ENCODE results near the gene MCF2L.

Gene MCF2L

GRCh38 chr13:113118261-113119021, 149.4 kb downstream of the MCF2L start:
- no peak for DNase-seq

DNA sequence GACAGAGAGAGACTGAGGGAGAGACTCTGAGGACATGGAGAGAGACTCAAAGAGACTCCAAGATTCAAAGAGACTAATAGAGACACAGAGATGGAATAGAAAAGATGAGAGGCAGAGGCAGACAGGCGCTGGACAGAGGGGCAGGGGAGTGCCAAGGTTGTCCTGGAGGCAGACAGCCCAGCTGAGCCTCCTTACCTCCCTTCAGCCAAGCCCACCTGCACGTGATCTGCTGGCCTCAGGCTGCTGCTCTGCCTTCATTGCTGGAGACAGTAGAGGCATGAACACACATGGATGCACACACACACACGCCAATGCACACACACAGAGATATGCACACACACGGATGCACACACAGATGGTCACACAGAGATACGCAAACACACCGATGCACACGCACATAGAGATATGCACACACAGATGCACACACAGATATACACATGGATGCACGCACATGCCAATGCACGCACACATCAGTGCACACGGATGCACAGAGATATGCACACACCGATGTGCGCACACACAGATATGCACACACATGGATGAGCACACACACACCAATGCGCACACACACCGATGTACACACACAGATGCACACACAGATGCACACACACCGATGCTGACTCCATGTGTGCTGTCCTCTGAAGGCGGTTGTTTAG, 150.3 kb downstream of the MCF2L start:
- DNase-seq: no peak

DNA sequence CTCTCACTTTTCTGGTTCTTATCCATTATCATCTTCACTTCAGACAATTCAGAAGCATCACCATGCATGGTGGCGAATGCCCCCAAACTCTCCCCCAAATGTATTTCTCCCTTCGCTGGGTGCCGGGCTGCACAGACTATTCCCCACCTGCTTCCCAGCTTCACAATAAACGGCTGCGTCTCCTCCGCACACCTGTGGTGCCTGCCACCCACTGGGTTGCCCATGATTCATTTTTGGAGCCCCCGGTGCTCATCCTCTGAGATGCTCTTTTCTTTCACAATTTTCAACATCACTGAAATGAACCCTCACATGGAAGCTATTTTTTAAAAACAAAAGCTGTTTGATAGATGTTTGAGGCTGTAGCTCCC, 150.8 kb downstream of the MCF2L start:
- no peak for DNase-seq

GRCh38 chr13:113120300-113121182, 151.5 kb downstream of the MCF2L start:
- DNase-seq: no peak

GRCh38 chr13:113121183-113121927, 152.3 kb downstream of the MCF2L start:
- DNase-seq: no peak

DNA sequence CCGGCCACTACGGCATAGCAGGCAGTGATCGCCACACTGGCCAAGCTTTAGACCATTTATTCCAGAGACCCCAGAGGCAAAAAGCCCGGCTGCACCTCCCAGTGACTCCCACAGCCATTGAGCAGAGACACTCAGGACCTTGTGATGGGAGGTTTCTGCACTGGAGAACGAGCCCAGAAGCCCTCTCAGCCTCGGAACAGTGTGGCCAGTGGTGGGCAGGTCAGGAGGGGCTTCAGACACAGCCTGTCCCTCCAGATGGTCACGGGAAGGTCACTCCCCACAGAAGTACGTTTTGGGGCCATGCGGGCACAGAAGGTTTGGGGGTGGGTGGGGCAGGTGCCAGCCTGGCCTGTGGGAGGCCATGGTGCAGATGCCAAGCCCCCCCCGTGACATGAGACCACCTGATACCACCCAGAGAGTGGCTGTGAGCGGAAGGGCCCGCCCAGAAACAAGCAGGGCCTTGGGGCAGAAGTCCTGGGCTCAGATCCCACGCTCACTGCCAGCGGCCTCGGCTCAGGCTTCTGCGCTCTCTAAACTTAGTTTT, 153.0 kb downstream of the MCF2L start:
- no peak for DNase-seq

DNA sequence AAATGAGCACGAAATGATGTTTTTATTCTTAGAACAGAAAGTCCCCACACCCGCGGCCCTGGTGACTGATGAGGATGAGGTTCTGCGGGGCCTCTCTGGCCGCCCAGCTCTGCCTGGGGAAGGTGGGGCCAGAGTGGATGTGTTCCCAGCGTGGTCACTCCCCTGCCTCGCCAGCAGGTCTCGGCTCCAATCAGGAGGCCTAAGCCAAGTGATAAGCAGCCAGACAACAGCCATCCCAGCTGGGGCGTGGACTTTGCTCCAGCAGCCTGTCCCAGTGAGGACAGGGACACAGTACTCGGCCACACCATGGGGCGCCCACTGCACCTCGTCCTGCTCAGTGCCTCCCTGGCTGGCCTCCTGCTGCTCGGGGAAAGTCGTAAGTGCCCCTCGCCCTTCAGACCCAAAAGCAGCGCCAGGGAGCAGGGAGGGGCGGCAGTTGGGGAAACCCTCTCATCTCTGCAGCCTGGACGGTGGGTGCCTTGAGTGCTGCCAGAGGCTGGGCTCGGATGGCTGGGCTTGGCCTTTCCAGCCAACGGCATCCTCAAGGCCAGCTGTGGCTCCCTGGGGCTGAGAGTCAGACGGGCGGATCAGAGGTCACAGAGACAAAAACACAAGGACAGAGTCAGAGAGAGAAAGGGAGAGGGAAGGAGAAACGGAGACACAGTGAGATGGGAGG, 153.7 kb downstream of the MCF2L start, which contains the start of gene F10:
F10 (plus strand) TSS at position 250 of the 676 bp plus-strand sequence; CDS start at position 307, 57 bp downstream.
- DNase-seq: no peak

- no peak for DNase-seq
Measured at GRCh38 chr13:113123226-113124201, 154.5 kb downstream of the MCF2L start.

- DNase-seq: no peak
Measured at GRCh38 chr13:113124211-113124970, 155.4 kb downstream of the MCF2L start.

- DNase-seq: no peak
Measured at GRCh38 chr13:113125506-113126264, 156.7 kb downstream of the MCF2L start.

- DNase-seq: no peak
Measured at GRCh38 chr13:113126265-113127150, 157.5 kb downstream of the MCF2L start.

DNA sequence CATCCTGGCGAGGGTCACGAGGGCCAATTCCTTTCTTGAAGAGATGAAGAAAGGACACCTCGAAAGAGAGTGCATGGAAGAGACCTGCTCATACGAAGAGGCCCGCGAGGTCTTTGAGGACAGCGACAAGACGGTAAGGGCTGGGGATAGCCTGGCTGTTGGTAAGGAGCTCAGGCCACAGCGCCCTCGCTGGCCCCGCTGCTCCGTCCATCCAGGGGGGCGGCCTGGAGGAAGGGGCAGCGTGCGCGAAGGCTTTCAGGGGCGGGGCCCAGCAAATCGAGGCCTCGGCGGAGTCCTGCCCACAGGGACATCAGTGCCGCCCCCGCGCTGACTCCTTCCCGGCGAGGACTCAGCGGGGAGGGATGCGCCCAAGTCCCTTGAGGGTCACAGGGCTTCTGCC, 160.5 kb downstream of the MCF2L start:
- no peak for DNase-seq

- DNase-seq: no peak
Measured at GRCh38 chr13:113129921-113130750, 161.1 kb downstream of the MCF2L start.

DNA sequence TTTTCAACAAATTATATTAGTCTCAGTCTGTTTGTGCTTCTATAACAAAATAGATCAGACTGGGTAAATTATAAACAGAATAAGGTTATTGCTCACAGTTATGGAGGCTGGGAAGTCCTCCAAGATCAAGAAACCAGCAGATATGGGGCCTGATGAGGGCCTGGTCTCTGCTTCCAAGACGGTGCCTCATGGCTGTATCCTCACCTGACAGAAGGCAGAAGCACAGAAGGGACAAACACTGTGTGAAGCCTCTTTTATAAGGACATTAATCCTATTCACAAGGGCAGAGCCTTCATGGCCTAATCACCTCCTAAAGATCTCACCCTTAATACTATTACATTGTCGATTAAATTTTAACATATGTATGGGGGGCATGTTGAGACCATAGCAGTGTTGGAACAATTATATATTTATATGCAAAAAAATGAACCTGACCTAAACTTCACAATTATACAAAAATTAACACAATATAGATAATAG, 166.3 kb downstream of the MCF2L start:
- DNase-seq: no peak

DNA sequence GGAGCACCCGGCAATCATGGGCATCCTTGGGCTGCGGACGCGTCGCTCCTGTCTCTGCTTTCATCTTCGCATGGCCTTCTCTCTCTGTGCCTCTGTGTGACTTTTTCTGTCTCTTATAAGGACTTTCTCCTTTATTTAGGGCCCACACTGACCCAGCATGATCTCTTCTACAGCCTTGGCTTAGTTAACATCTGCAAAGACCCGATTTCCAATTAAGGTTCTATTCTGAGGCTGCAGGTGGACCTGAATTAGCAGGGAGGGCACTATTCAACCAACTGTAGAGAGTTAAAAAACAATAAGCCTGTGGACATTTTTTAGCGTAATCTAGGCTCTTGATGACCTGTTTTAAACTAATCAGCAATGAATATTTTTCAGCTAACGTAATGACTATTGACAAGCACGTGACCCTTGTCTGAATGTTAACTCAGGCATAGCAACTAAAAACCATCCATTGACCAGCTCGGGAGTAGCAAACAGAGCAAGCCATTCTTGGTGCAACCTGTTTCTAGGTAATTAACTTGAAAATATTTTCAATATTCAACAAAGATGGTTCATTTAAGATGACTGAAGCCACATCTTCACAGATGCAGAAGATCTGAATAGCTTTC, 168.8 kb downstream of the MCF2L start:
- no peak for DNase-seq

GRCh38 chr13:113138792-113139551, 170.0 kb downstream of the MCF2L start:
- DNase-seq: no peak

Data from NCI-H345 (cell line).